Calu3 (cell line): Measurements from ENCODE around the gene DMRT1. TPM values are rescaled to one million over a fixed set of nuclear protein-coding genes. Genes with fewer than 3 reads are reported as not detected.

Experiments
- BruUV-seq: library from RNA; stranded (reverse); fragments of 400-500 nt; replicated peaks from 2 replicates; lab custom pipeline; 2021; lab: Mats Ljungman, UMichigan
- CTCF ChIA-PET: fragments of 300-600 bp; sonication (Branson Sonifier 250); formaldehyde crosslinking; loops from one replicate; lab custom pipeline; 2022; ENCODE audit warnings: antibody characterized with exemption; lab: Charles Lee
- DNase-seq: peaks from one replicate; pipeline ENCODE4 v3.0.0; 2022
- H3K27ac Mint-ChIP-seq: one replicate; pipeline ENCODE4 v1.8.0; 2022; ENCODE audit warnings: mixed read lengths; ENCODE audit not compliant: unreplicated experiment
- H3K27me3 Mint-ChIP-seq: one replicate; pipeline ENCODE4 v1.8.0; 2022; ENCODE audit warnings: mixed read lengths; ENCODE audit not compliant: unreplicated experiment
- H3K36me3 Mint-ChIP-seq: one replicate; pipeline ENCODE4 v1.8.0; 2022; ENCODE audit warnings: mild to moderate bottlenecking, moderate library complexity, mixed read lengths; ENCODE audit not compliant: insufficient read depth, unreplicated experiment
- H3K4me1 Mint-ChIP-seq: one replicate; pipeline ENCODE4 v1.8.0; 2022; ENCODE audit warnings: mild to moderate bottlenecking, low read depth, mixed read lengths; ENCODE audit not compliant: unreplicated experiment
- H3K4me3 Mint-ChIP-seq: one replicate; pipeline ENCODE4 v1.8.0; 2022; ENCODE audit warnings: mild to moderate bottlenecking, low read depth, moderate library complexity, mixed read lengths; ENCODE audit not compliant: unreplicated experiment
- H3K9me3 Mint-ChIP-seq: one replicate; pipeline ENCODE4 v1.8.0; 2022; ENCODE audit warnings: low read depth, mixed read lengths; ENCODE audit not compliant: unreplicated experiment
- CTCF ChIP-seq: fragments of 200-600 bp; IDR thresholded peaks from one replicate; pipeline ENCODE4 v1.8.0; 2022; ENCODE audit warnings: antibody characterized with exemption; ENCODE audit not compliant: unreplicated experiment
- intact Hi-C: fragments of 100-400 bp; cut with micrococcal nuclease; formaldehyde crosslinking; loops from one replicate; pipeline ENCODE4 v1.10.0; 2022; ENCODE audit not compliant: unreplicated experiment
- total RNA-seq: library from RNA; stranded (reverse); gene quantifications from 2 replicates; pipeline ENCODE4 v1.2.3, GENCODE V29; 2022

Gene DMRT1
- total RNA-seq, 1 experiment from 2014 or later: not detected

DNA sequence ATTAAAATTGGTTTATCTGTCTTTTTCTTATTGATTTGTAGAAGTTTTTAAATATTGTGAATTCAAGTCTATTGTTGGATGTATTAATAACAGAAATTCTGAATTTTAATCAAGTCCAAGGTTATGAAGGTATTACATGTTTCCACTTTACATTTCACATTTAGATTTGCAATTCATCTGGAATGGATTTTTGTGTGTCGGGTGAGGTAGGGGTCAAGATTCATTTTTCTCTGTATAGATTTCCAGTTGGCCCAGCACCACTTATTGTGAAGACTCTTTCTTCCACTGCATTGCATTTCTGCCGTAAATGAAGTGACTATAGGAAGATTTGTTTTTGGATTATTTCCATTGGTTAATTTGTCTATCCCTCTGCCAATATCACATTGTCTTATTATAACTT, 173.1 kb downstream of the DMRT1 start:
- intact Hi-C loops: loop anchor here (5.0 kb wide), 1 partner anchor 858 kb away; no protein-coding TSS in a partner anchor
- H3K27ac Mint-ChIP-seq: no peak overlapping the region
- H3K4me1 Mint-ChIP-seq: no peaks in the 10 kb centered on the region
- CTCF ChIA-PET: no interaction called here
- H3K9me3 Mint-ChIP-seq: no peaks in the 10 kb centered on the region
- BruUV-seq: no TSS peak
- H3K27me3 Mint-ChIP-seq: peaks cover 14% of the 10 kb centered on the region
- H3K4me3 Mint-ChIP-seq: no peak overlapping the region
- no peak for DNase-seq
- no peak for TF ChIP-seq CTCF
- no peaks in the 10 kb centered on the region for H3K36me3 Mint-ChIP-seq

GRCh38 chr9:1018121-1018520, 176.6 kb downstream of the DMRT1 start:
- no peak for TF ChIP-seq CTCF
- no peak overlapping the region for H3K4me3 Mint-ChIP-seq
- no TSS peak for BruUV-seq
- CTCF ChIA-PET: no interaction called here
- H3K9me3 Mint-ChIP-seq: no peaks in the 10 kb centered on the region
- no peaks in the 10 kb centered on the region for H3K4me1 Mint-ChIP-seq
- peaks cover 14% of the 10 kb centered on the region for H3K27me3 Mint-ChIP-seq
- DNase-seq: no peak
- H3K27ac Mint-ChIP-seq: no peak overlapping the region
- intact Hi-C loops: loop anchor here (5.0 kb wide), 1 partner anchor 854 kb away; no protein-coding TSS in a partner anchor
- no peaks in the 10 kb centered on the region for H3K36me3 Mint-ChIP-seq

Other genes with a start within 250 kb of the DMRT1 start
- gene DMRT3, start 135.0 kb downstream of the DMRT1 start, total RNA-seq: not detected in 2 replicates
- gene DMRT2, start 208.7 kb downstream of the DMRT1 start, total RNA-seq: not detected in 2 replicates